Measurements from ENCODE around the gene MAPRE2.
"Not testable (repeated sequence)": the region's sequence is repeated elsewhere in the genome, so short reads cannot be mapped to it uniquely, and the experiment has no call there.

The MAPRE2 gene

GRCh38 chr18:35141567-35142274 lies 100.5 kb downstream of the MAPRE2 start:
- Histone ChIP-seq H3K27ac (no peak overlapping the region), H3K4me3 (no peak overlapping the region), H3K9ac (ENCODE audit: insufficient read length) (no peak overlapping the region), H3K36me3 (ENCODE audit: insufficient read depth, low read length) (no peaks in the 10 kb centered on the region), H3K9me3 (ENCODE audit: low read depth, low read length) (no peaks in the 10 kb centered on the region)
- no peak for TF ChIP-seq POLR2AphosphoS5 (IDR thresholded peaks at IDR 0.05; ENCODE audit: borderline replicate concordance, low read depth, low read length)
- TF ChIP-seq EZH2 (IDR thresholded peaks at IDR 0.05), result no peak
- TF ChIP-seq FOXP2 (optimal IDR thresholded peaks at IDR 0.05; ENCODE audit: control extremely low read depth, extremely low read length, insufficient read depth), result no peak
- no peak for DNase-seq (ENCODE audit: low read depth, low spot score)

- no peak overlapping the region for H3K9ac ChIP-seq (ENCODE audit: insufficient read length)
- H3K4me3 ChIP-seq, result no peak overlapping the region
- no peak overlapping the region for H3K27ac ChIP-seq
- no peaks in the 10 kb centered on the region for H3K36me3 ChIP-seq (ENCODE audit: insufficient read depth, low read length)
- TF ChIP-seq POLR2AphosphoS5 (IDR thresholded peaks at IDR 0.05; ENCODE audit: borderline replicate concordance, low read depth, low read length) (no peak), FOXP2 (optimal IDR thresholded peaks at IDR 0.05; ENCODE audit: control extremely low read depth, extremely low read length, insufficient read depth) (no peak), EZH2 (IDR thresholded peaks at IDR 0.05) (no peak)
- no peaks in the 10 kb centered on the region for H3K9me3 ChIP-seq (ENCODE audit: low read depth, low read length)
- DNase-seq (ENCODE audit: low read depth, low spot score), result no peak
These were observed 101.0 kb downstream of the MAPRE2 start for GRCh38 chr18:35142275-35142615.

DNA sequence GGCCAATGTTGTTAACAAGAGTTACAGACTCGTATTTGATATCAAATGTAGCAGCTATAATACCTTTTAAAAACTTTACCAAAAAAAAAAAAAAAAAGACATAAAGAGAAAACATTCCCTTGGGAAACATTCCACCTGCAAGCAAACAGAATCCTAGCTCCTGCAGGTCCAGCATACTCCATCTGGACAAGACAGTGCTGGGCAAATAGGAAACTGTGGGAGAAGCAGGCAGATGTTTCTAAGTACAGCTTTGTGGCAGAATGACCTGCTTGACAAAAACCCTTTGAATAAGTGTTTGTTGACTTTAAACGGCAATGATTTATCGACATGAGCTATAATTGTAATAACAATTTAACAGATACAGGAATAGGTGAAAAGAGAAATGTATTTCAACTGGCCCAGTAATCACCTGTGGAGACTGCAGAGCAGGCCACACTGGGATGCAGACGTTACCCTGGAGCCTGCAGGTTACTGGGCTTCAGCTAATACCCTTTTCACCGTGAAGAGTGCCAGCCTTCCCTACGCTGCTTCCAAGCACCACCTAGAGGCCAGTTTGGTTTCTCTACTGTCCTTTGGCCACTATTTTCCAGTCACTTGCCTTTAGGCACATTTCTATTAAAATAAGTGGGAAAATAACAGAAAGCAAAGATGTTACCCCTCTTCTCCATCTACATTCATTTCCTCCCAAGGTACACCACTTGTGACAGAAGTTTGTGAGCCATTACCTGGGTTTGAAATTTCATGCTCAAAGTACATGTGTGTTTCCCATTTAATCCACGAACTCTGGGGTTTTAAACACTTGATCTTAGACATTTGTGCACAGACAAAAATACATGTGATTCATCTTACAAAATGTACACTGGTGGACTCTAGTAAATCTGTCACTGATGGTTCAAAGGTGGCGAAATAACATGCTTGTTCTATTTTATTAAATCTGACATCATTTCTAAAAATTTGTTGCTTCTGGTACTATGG lies 102.7 kb downstream of the MAPRE2 start:
- TF ChIP-seq POLR2AphosphoS5 (IDR thresholded peaks at IDR 0.05; ENCODE audit: borderline replicate concordance, low read depth, low read length), result no peak
- no peak for TF ChIP-seq FOXP2 (optimal IDR thresholded peaks at IDR 0.05; ENCODE audit: control extremely low read depth, extremely low read length, insufficient read depth)
- no peak for TF ChIP-seq EZH2 (IDR thresholded peaks at IDR 0.05)
- Histone ChIP-seq H3K9ac (ENCODE audit: insufficient read length) (no peak overlapping the region), H3K4me3 (no peak overlapping the region), H3K36me3 (ENCODE audit: insufficient read depth, low read length) (no peaks in the 10 kb centered on the region), H3K27ac (no peak overlapping the region), H3K9me3 (ENCODE audit: low read depth, low read length) (no peaks in the 10 kb centered on the region)
- no peak for DNase-seq (ENCODE audit: low read depth, low spot score)

- Histone ChIP-seq H3K36me3 (ENCODE audit: insufficient read depth, low read length) (no peaks in the 10 kb centered on the region), H3K9ac (ENCODE audit: insufficient read length) (no peak overlapping the region), H3K27ac (no peak overlapping the region), H3K4me3 (no peak overlapping the region), H3K9me3 (ENCODE audit: low read depth, low read length) (no peaks in the 10 kb centered on the region)
- DNase-seq (ENCODE audit: low read depth, low spot score), result no peak
- TF ChIP-seq POLR2AphosphoS5 (IDR thresholded peaks at IDR 0.05; ENCODE audit: borderline replicate concordance, low read depth, low read length) (no peak), EZH2 (IDR thresholded peaks at IDR 0.05) (no peak), FOXP2 (optimal IDR thresholded peaks at IDR 0.05; ENCODE audit: control extremely low read depth, extremely low read length, insufficient read depth) (no peak)
These were observed 103.5 kb downstream of the MAPRE2 start for GRCh38 chr18:35144698-35145097.

DNA sequence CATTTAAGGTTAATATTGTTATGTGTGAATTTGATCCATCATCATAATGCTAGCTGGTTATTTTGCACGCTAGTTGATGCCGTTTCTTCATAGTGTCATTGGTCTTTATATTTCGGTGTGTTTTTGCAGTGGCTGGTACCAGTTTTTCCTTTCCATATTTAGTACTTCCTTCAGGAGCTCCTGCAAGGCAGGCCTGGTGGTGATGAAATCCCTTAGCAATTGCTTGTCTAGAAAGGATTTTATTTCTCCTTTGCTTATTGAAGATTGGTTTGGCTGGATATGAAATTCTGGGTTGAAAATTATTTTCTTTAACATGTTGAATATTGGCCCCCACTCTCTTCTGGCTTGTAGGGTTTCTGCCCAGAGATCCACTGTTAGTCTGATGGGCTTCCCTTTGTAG lies 109.0 kb downstream of the MAPRE2 start:
- not testable (repeated sequence) for DNase-seq (ENCODE audit: low read depth, low spot score); H3K9ac ChIP-seq (ENCODE audit: insufficient read length); H3K36me3 ChIP-seq (ENCODE audit: insufficient read depth, low read length); H3K9me3 ChIP-seq (ENCODE audit: low read depth, low read length); H3K4me3 ChIP-seq; H3K27ac ChIP-seq

DNA sequence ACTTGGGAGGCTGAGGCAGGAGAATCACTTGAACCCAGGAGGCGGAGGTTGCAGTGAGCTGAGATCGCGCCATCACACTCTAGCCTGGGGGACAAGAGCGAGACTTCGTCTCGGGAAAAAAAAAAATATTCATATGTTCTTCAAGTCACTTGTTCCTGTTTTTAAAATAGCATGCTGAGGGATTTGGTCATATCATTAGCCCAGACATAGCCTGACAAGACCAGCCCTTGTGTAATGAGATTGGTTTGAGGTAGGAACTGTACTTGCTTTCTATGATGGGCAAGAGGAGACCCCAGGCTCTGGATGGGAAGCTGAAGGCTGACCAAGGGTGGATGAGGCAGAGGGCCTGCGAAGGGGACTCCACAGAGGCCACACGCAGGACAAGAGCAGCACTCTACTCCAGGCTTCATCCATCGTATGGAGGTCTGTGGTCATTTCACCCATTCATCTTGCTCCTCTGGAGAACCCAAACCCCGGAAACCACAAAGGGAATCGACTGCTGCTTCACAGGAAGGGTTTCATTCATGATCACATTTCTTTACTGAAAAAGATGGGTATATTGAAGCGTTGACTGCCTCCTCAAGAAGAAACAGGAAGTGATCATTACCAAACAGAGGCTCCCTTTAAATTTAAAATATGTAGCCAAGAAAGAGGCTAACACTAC lies 112.5 kb downstream of the MAPRE2 start:
- no peaks in the 10 kb centered on the region for H3K9me3 ChIP-seq (ENCODE audit: low read depth, low read length)
- no peak overlapping the region for H3K4me3 ChIP-seq
- H3K9ac ChIP-seq (ENCODE audit: insufficient read length), result no peak overlapping the region
- no peak overlapping the region for H3K27ac ChIP-seq
- DNase-seq (ENCODE audit: low read depth, low spot score), result no peak
- H3K36me3 ChIP-seq (ENCODE audit: insufficient read depth, low read length), result no peaks in the 10 kb centered on the region
- TF ChIP-seq EZH2 (IDR thresholded peaks at IDR 0.05) (no peak), POLR2AphosphoS5 (IDR thresholded peaks at IDR 0.05; ENCODE audit: borderline replicate concordance, low read depth, low read length) (no peak), FOXP2 (optimal IDR thresholded peaks at IDR 0.05; ENCODE audit: control extremely low read depth, extremely low read length, insufficient read depth) (no peak)

- H3K36me3 ChIP-seq (ENCODE audit: insufficient read depth, low read length), result no peaks in the 10 kb centered on the region
- DNase-seq (ENCODE audit: low read depth, low spot score), result no peak
- no peak overlapping the region for H3K27ac ChIP-seq
These were observed 114.3 kb downstream of the MAPRE2 start for GRCh38 chr18:35155398-35156117.

DNA sequence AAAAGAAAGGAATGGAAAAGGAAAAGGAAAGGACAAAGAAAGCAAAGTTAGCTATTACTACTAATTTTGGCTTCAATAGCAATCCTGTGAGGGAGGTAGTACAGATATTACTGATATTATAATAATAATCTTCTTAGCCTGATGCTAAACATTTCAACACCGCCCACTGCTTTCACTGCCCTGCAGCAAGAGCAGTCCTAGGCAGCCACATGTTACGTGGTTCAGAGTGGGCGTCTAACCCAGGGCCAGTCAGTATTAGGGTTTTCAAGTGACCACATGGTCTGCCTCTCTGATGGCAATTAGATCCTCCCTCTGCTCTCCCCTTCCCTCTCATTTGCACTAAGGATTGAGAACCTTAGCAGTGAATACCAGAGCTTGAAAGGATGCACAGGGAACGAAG lies 116.0 kb downstream of the MAPRE2 start:
- no peak for TF ChIP-seq POLR2AphosphoS5 (IDR thresholded peaks at IDR 0.05; ENCODE audit: borderline replicate concordance, low read depth, low read length)
- no peak for TF ChIP-seq EZH2 (IDR thresholded peaks at IDR 0.05)
- TF ChIP-seq FOXP2 (optimal IDR thresholded peaks at IDR 0.05; ENCODE audit: control extremely low read depth, extremely low read length, insufficient read depth), result no peak
- Histone ChIP-seq H3K36me3 (ENCODE audit: insufficient read depth, low read length) (no peaks in the 10 kb centered on the region), H3K27ac (no peak overlapping the region), H3K9ac (ENCODE audit: insufficient read length) (no peak overlapping the region), H3K9me3 (ENCODE audit: low read depth, low read length) (no peaks in the 10 kb centered on the region), H3K4me3 (no peak overlapping the region)
- DNase-seq (ENCODE audit: low read depth, low spot score), result no peak

More at GRCh38 chr18:35155398-35156117, 114.3 kb downstream of the MAPRE2 start:
- H3K9ac ChIP-seq (ENCODE audit: insufficient read length), result no peak overlapping the region
- TF ChIP-seq FOXP2 (optimal IDR thresholded peaks at IDR 0.05; ENCODE audit: control extremely low read depth, extremely low read length, insufficient read depth) (no peak), EZH2 (IDR thresholded peaks at IDR 0.05) (no peak), POLR2AphosphoS5 (IDR thresholded peaks at IDR 0.05; ENCODE audit: borderline replicate concordance, low read depth, low read length) (no peak)
- H3K9me3 ChIP-seq (ENCODE audit: low read depth, low read length), result no peaks in the 10 kb centered on the region
- H3K4me3 ChIP-seq, result no peak overlapping the region
